GM12892 (cell line): Measurements from ENCODE around the gene TXN.

Experiments
- POLR2A ChIP-seq: IDR thresholded peaks from 2 replicates; pipeline ENCODE4 v1.6.1; 2011; ENCODE audit warnings: low read depth, low read length, control low read depth
- POLR2AphosphoS5 ChIP-seq: IDR thresholded peaks from 2 replicates; pipeline ENCODE4 v1.6.1; 2011; ENCODE audit warnings: low read depth, low read length, control low read depth

GRCh38 chr9:110244616-110245015 lies 11.7 kb downstream of the TXN start:
- TF ChIP-seq POLR2A (no peak), POLR2AphosphoS5 (no peak)
